GM12864 (cell line): Measurements from ENCODE around the gene TRAF3.

ENCODE experiments used
- DNase-seq: peaks from one replicate; pipeline ENCODE4 v3.0.0-alpha.2; 2011; ENCODE audit warnings: low read depth
- H3K4me3 ChIP-seq: 2 replicates; pipeline ENCODE4 v1.5.1; 2011; ENCODE audit warnings: mild to moderate bottlenecking, low read depth, low read length, control low read depth
- TF ChIP-seq, protein P1 (sequence below): IDR thresholded peaks from 2 replicates; pipeline ENCODE4 v1.5.1; 2011; ENCODE audit warnings: low read depth, mild to moderate bottlenecking, moderate library complexity, low read length, control low read depth, inconsistent platforms; ENCODE audit errors: missing control alignments

TRAF3 gene

DNA sequence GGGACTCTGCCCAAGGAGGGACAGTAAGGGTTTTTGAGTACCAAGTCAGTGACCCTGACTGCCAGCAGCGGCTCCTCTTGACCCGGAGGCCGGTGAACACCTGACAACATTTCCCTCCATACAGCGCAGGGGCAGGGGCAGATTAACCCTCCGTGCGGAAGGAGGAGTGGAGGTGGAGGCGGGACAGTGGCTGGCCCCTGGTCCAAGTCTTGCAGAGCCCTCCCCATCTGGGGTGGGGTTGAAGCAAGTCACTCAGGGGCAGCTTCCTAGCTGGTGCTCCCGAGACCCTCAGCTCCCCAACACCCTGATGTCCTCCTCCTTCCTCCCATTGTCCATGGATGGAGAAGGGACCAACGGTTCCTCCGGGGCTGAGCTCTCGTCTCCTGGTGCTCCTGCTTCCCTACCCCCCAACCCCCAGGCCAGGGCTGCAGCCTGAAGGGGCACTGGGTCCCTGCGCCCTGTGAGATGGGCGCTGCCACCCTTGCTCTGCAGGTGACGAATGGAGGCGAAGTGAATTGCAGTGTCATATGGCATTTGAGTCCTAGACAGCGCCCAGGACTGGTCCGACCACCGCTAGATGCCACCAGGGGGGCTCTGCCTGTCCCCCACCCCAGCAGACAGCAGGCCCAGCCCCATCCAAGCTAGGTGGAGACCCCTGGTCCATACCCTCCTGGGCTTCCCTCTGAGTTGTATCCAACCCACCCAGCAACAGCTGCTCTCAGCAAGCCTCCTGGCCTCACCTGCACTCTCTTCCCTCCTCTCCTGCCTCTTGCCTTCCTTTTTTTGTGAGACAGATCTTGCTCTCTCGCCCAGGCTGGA, 138.3 kb downstream of the TRAF3 start:
- DNase-seq: no peak
- TF ChIP-seq, protein P1, sequence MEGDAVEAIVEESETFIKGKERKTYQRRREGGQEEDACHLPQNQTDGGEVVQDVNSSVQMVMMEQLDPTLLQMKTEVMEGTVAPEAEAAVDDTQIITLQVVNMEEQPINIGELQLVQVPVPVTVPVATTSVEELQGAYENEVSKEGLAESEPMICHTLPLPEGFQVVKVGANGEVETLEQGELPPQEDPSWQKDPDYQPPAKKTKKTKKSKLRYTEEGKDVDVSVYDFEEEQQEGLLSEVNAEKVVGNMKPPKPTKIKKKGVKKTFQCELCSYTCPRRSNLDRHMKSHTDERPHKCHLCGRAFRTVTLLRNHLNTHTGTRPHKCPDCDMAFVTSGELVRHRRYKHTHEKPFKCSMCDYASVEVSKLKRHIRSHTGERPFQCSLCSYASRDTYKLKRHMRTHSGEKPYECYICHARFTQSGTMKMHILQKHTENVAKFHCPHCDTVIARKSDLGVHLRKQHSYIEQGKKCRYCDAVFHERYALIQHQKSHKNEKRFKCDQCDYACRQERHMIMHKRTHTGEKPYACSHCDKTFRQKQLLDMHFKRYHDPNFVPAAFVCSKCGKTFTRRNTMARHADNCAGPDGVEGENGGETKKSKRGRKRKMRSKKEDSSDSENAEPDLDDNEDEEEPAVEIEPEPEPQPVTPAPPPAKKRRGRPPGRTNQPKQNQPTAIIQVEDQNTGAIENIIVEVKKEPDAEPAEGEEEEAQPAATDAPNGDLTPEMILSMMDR: no peak
- H3K4me3 ChIP-seq: no peak overlapping the region

DNA sequence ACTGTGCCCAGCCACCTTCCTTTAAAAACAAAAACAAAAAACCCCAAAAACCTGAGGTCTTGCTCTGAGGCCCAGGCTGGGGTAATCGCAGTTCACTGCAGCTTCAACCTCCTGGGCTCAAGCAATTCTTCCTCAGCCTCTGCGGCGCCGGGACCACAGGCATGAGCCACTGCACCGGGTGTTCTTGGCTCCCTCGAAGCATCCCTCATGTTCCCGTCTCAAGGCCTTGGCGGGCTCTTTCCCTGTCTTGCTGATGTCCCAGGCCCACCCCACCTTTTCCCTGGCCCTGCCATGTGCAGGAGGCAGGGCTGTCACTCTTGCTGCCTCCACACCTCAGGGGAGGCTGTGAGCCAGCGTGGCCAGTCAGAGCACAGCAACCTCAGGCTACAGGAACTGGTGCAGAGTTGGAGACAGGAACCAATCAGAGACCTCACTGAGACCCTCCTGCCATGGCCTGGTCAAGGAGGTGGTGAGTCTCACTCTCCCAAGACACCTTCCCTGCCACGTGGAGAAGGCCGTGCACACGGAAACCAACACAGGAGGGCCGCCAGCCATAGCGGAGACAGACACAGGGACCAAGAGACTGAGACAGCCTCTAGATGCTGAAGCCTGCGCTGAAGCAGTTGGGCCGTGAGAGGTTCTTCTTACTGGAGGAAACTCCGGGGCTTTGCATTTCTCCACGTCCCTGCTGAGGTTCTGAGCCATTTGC, 139.3 kb downstream of the TRAF3 start:
- TF ChIP-seq, protein P1: no peak
- no peak overlapping the region for H3K4me3 ChIP-seq
- no peak for DNase-seq

DNA sequence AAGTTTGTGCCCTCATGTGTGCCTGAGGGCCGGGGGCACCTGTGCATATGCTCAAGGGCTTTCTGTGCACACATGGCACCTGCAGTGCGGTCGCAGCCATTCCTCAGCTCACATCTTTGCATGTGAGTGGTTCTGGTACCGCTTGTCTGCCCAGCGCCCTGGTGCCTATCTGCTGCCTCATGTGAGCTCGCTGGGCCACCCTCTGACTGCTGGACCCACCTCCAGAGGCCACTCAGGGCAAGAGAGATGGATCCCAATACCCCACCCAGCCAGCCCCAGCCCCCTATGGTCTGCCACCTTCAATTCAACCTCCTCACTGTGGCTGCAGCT, 139.8 kb downstream of the TRAF3 start:
- no peak for DNase-seq
- TF ChIP-seq, protein P1: no peak
- H3K4me3 ChIP-seq: no peak overlapping the region

DNA sequence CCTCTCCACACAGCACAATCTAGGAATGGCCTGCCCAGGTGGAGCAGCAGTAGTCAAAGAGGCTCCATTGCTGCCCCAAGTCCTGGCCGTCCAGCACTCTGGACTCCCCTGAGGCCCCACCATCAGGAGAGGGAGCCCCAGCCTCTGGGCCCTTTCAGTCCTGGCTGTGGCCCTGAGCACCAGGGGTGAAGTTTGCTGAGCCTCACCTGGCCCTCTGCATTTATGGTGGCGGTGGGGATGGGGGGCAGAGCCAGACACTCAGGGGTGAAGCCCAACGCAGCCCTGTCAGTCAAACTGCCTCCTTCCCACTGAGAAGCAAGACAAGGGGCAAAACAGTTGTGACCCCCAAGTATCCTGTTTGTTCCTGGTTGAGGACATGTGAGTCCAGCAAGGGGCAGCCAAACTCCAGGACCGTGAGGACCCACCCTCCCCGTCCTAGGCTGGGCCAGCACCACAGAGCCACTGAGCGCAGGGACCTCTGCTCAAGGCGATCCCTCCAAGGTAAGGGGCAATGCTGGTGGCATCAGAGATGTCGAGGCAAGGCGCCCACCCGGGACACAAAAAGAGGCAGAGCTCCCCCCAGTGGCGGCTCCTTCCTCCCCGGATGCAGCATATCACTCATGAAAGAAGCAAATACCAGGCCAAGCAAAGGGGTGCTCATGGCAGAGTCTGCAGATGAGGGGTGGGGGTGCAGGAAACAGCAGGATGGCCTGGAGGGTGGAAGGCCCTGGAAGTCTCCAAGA, 140.4 kb downstream of the TRAF3 start:
- H3K4me3 ChIP-seq: no peak overlapping the region
- TF ChIP-seq, protein P1: peak; percentile 77
- no peak for DNase-seq

DNA sequence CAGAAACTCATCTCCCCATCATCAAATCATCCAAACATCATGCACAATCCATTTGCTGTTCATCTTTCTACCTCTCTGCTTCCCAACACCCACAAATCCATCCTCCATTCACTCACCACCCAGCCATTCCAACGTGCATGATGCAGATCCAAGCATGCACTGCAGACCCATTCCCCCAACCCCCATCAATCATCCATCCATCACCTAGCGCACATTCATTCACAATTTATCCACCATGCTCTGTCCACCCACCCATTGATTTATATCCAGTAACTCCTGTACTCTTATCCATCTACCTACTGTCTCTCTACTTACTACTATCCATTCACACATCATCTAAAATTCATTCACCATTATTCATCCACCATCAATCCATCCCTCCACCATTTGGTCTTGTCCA, 141.2 kb downstream of the TRAF3 start:
- no peak overlapping the region for H3K4me3 ChIP-seq
- no peak for DNase-seq
- TF ChIP-seq, protein P1: no peak

DNA sequence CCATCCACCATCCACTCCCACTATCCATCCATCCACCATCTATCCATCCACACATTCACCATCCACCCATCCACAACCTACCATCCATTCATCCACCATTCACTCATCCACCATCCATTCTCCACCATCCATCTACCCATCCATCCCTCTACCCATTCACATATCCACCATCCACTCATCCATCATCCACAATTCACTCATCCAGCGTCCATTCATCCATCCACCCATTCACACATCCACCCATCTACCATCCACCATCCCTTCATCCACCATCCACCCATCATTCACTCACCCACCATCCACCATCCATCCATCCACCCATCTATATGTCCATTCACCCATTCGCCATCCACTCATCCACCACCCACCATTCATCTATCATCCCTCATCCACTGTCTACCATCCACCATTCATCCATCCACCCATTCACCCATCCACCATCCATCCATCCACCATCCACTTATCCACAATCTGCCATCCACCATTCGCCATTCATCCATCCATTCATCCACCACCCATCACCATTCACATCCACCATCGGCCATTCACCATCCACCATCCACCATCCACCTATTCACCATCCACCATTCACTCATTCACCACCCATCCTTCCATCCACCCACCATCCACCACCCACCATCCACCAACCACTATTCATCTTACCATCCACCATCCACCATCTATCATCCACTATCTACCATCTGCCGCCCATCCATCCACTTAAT, 143.2 kb downstream of the TRAF3 start:
- H3K4me3 ChIP-seq: no peak overlapping the region
- DNase-seq: no peak
- TF ChIP-seq, protein P1: no peak
